GM19193 (cell line): ENCODE data around the gene SMARCA4.

Experiments
- POLR2A ChIP-seq: IDR thresholded peaks from 4 replicates; pipeline ENCODE4 v1.6.1; 2011; ENCODE audit not compliant: insufficient read depth, insufficient read length; ENCODE audit errors: extremely low read depth

Gene SMARCA4

GRCh38 chr19:11087870-11088505, 127.2 kb downstream of the SMARCA4 start:
- TF ChIP-seq POLR2A = no peak

GRCh38 chr19:11088506-11089253, 127.8 kb downstream of the SMARCA4 start:
- TF ChIP-seq POLR2A = no peak

GRCh38 chr19:11089254-11090013, 128.6 kb downstream of the SMARCA4 start, which contains the start of gene LDLR:
Gene LDLR, plus strand, starts transcription at chr19:11089463. Its CDS starts 86 bp downstream, at chr19:11089549.
- TF ChIP-seq POLR2A = peak; percentile 94

GRCh38 chr19:11090264-11090996, 129.6 kb downstream of the SMARCA4 start:
- peak; percentile 84 for TF ChIP-seq POLR2A

- TF ChIP-seq POLR2A = no peak
Observed at GRCh38 chr19:11090997-11091702, 130.3 kb downstream of the SMARCA4 start.

GRCh38 chr19:11091703-11092153, 130.9 kb downstream of the SMARCA4 start:
- no peak for TF ChIP-seq POLR2A

GRCh38 chr19:11092181-11092538, 131.3 kb downstream of the SMARCA4 start:
- no peak for TF ChIP-seq POLR2A

- TF ChIP-seq POLR2A = no peak
Observed at GRCh38 chr19:11093689-11094238, 132.9 kb downstream of the SMARCA4 start.

GRCh38 chr19:11094520-11094894, 133.7 kb downstream of the SMARCA4 start:
- TF ChIP-seq POLR2A = no peak

GRCh38 chr19:11096210-11096841, 135.5 kb downstream of the SMARCA4 start:
- TF ChIP-seq POLR2A = no peak

- TF ChIP-seq POLR2A = no peak
Observed at GRCh38 chr19:11098327-11098726, 137.5 kb downstream of the SMARCA4 start.

- no peak for TF ChIP-seq POLR2A
Observed at GRCh38 chr19:11098861-11099260, 138.0 kb downstream of the SMARCA4 start.

- TF ChIP-seq POLR2A = no peak
Observed at GRCh38 chr19:11100049-11100448, 139.2 kb downstream of the SMARCA4 start.
